Loucy (cell line): Measurements from ENCODE around the gene MAFB.

Source experiments
- EZH2phosphoT487 ChIP-seq: fragments of 200-600 bp; IDR thresholded peaks from 2 replicates; pipeline ENCODE4 v1.6.1; 2018; ENCODE audit warnings: antibody characterized with exemption, mild to moderate bottlenecking, moderate library complexity, borderline replicate concordance
- TF ChIP-seq, protein P1 (sequence below): fragments of 200-600 bp; sonication (generic); conservative IDR thresholded peaks from 2 replicates; pipeline ENCODE4 v1.5.1; 2014; ENCODE audit warnings: mild to moderate bottlenecking, antibody characterized with exemption, low read length

DNA sequence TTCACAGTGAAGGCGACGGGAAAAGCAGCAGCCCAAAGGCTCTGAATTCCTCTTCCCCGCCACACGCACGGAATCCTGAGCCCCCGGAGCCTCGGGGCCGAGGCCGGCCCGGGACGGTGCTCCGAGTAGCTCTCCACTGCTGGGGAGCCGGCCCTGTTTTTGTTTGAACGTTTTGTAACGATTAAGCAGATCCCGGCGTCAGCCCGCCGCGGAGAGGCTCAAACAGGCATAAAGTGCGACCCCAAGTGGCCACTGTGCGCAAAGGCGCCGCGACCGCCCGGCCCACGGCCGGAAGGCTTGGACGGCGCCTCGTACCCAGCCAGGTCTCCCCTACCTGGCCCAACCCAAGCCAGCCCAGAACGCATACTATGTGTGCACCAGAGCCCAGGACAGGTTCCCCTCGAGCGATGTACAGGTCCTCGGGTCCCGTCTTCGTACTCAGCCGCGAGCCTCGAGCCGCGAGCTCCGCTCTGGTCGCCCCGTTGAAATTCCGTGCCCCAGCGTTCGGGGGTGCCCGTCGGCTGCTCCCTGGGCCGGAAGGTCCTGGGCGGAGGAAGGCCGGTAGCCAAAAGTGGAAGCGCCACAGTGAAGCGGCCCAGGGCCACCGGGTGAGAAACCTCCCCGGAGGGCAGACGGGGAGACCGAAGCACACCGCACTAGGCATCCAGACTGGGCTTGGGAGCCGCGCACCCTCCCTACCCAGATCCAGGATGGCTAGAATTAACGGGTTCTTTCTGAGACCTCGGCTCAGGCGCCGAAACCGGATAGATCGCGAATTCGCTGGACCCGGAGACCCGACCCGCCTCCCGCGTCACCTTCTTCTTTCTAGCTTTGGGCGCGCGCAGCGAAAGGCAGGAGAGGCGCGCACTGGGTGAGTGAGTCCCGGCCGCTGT is 1.2 kb upstream of the MAFB start:
- TF ChIP-seq, protein P1, sequence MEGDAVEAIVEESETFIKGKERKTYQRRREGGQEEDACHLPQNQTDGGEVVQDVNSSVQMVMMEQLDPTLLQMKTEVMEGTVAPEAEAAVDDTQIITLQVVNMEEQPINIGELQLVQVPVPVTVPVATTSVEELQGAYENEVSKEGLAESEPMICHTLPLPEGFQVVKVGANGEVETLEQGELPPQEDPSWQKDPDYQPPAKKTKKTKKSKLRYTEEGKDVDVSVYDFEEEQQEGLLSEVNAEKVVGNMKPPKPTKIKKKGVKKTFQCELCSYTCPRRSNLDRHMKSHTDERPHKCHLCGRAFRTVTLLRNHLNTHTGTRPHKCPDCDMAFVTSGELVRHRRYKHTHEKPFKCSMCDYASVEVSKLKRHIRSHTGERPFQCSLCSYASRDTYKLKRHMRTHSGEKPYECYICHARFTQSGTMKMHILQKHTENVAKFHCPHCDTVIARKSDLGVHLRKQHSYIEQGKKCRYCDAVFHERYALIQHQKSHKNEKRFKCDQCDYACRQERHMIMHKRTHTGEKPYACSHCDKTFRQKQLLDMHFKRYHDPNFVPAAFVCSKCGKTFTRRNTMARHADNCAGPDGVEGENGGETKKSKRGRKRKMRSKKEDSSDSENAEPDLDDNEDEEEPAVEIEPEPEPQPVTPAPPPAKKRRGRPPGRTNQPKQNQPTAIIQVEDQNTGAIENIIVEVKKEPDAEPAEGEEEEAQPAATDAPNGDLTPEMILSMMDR, result peak; percentile 84
- TF ChIP-seq EZH2phosphoT487, result no peak
